ENCODE measurements around the gene ADAMTSL1. TPM values are rescaled to one million over a fixed set of nuclear protein-coding genes. Genes with fewer than 3 reads are reported as not detected.

ADAMTSL1 gene
- total RNA-seq, 1 experiment from 2014 or later = 1.2 TPM

GRCh38 chr9:18477719-18478118 lies 3.8 kb downstream of the ADAMTSL1 start:
- H3K9me3 ChIP-seq (ENCODE audit: control insufficient read depth, low read depth, low read length) = no peaks in the 10 kb centered on the region
- H2AK5ac ChIP-seq (ENCODE audit: insufficient read length, low read length) = no peak overlapping the region
- H3K27me3 Mint-ChIP-seq (ENCODE audit: low read depth) = no peaks in the 10 kb centered on the region
- peaks cover 29 to 35% of the 10 kb centered on the region in 2 experiments for H3K4me1 Mint-ChIP-seq
- H3K23ac ChIP-seq (ENCODE audit: insufficient read length, low read depth, low read length) = no peak overlapping the region
- H2BK15ac ChIP-seq (ENCODE audit: low read depth, low read length) = no peak overlapping the region
- H2BK5ac ChIP-seq (ENCODE audit: insufficient read length, low read length) = no peak overlapping the region
- no peak overlapping the region for H3K27ac Mint-ChIP-seq
- H3K56ac ChIP-seq (ENCODE audit: insufficient read length, low read depth, low read length) = no peak overlapping the region
- no peaks in the 10 kb centered on the region for H3K36me3 Mint-ChIP-seq (ENCODE audit: insufficient read depth in 1 of 3, low read depth in 3 of 3)
- H2BK12ac ChIP-seq (ENCODE audit: insufficient read length, low read depth, low read length) = no peak overlapping the region
- no peak overlapping the region for H2BK20ac ChIP-seq (ENCODE audit: low read depth, low read length, poor library complexity, severe bottlenecking)
- no peaks in the 10 kb centered on the region for H3K79me2 ChIP-seq (ENCODE audit: insufficient read depth, low read length)
- TF ChIP-seq, protein P1, sequence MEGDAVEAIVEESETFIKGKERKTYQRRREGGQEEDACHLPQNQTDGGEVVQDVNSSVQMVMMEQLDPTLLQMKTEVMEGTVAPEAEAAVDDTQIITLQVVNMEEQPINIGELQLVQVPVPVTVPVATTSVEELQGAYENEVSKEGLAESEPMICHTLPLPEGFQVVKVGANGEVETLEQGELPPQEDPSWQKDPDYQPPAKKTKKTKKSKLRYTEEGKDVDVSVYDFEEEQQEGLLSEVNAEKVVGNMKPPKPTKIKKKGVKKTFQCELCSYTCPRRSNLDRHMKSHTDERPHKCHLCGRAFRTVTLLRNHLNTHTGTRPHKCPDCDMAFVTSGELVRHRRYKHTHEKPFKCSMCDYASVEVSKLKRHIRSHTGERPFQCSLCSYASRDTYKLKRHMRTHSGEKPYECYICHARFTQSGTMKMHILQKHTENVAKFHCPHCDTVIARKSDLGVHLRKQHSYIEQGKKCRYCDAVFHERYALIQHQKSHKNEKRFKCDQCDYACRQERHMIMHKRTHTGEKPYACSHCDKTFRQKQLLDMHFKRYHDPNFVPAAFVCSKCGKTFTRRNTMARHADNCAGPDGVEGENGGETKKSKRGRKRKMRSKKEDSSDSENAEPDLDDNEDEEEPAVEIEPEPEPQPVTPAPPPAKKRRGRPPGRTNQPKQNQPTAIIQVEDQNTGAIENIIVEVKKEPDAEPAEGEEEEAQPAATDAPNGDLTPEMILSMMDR (conservative IDR thresholded peaks at IDR 0.05) = no peak
- H3K4me3 Mint-ChIP-seq = no peak overlapping the region
- no peak overlapping the region for H4K91ac ChIP-seq (ENCODE audit: insufficient read length, low read depth, low read length)
- no peak overlapping the region for H4K8ac ChIP-seq (replicated peaks; ENCODE audit: insufficient read length, low read depth, low read length)
- H3K4me2 ChIP-seq (ENCODE audit: insufficient read depth, insufficient read length, low read length) = no peak overlapping the region
- H4K5ac ChIP-seq (ENCODE audit: insufficient read length, low read depth, low read length) = no peak overlapping the region
- no peak for DNase-seq
- H3K27me3 ChIP-seq (ENCODE audit: insufficient read depth, low read length) = no peaks in the 10 kb centered on the region
- H3K4ac ChIP-seq (ENCODE audit: low read depth, low read length) = no peak overlapping the region
- no peaks in the 10 kb centered on the region for H3K9me3 Mint-ChIP-seq
- no peak overlapping the region for H3T11ph ChIP-seq (ENCODE audit: low read length)
- H3K9ac ChIP-seq (ENCODE audit: extremely low read depth, insufficient read length, low read length) = no peak overlapping the region
- no peak overlapping the region for H3K14ac ChIP-seq (ENCODE audit: insufficient read depth, low read length)
- H2BK120ac ChIP-seq (ENCODE audit: low read depth, low read length, poor library complexity, severe bottlenecking) = no peak overlapping the region
- no peaks in the 10 kb centered on the region for H4K20me1 ChIP-seq (ENCODE audit: control insufficient read depth, insufficient read depth, insufficient read length)
- no peak overlapping the region for H3K18ac ChIP-seq (ENCODE audit: insufficient read length, low read depth, low read length)
- peaks cover 5% of the 10 kb centered on the region for H3K23me2 ChIP-seq (ENCODE audit: insufficient read length, low read depth, low read length, poor library complexity, severe bottlenecking)
- H3K27ac ChIP-seq (ENCODE audit: insufficient read length, low read depth, low read length) = no peak overlapping the region
- H3K4me1 ChIP-seq (ENCODE audit: insufficient read depth, low read length) = peaks cover 2% of the 10 kb centered on the region; the same call in 1 of the 2 replicates
- H3K79me1 ChIP-seq (ENCODE audit: insufficient read depth, low read depth, low read length, poor library complexity, severe bottlenecking) = no peaks in the 10 kb centered on the region
- no peak overlapping the region for H2AFZ ChIP-seq (ENCODE audit: low read length)

All from H9 (cell line).